Measurements from ENCODE around the gene ROBO1. TPM values are rescaled to one million over a fixed set of nuclear protein-coding genes. Genes with fewer than 3 reads are reported as not detected.

Gene ROBO1
- polyA plus RNA-seq, 1 donor = 16.2 TPM

DNA sequence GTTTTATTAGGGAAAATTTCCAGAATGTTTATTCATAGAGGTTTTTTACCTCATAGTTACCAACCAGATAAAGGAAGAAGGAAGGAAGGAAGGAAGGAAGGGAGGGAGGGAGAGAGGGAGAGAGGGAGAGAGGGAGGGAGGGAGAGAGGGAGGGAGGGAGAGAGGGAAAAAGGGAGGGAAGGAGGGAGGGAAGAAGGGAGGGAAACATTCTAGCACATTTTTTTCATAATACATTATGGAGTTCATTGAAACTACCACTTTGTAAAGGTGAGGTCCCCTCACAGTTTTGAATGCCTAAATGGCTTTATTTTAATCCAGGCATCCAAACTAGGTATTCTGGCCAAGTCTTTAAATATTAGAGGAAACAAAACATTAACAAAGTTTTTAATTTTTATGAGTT, 1049.1 kb downstream of the ROBO1 start:
- Histone ChIP-seq H3K4me1 (ENCODE audit: control insufficient read depth, insufficient read depth, low read length) (no peaks in the 10 kb centered on the region), H3K36me3 (ENCODE audit: control insufficient read depth, insufficient read depth, low read length) (no peaks in the 10 kb centered on the region), H3K4me3 (ENCODE audit: low read length) (no peak overlapping the region), H3K9me3 (ENCODE audit: control insufficient read depth, low read depth, low read length) (no peaks in the 10 kb centered on the region), H3K27me3 (ENCODE audit: control insufficient read depth, insufficient read depth, low read length) (no peaks in the 10 kb centered on the region), H3K27ac (ENCODE audit: low read length) (no peak overlapping the region)
- no peak for DNase-seq

DNA sequence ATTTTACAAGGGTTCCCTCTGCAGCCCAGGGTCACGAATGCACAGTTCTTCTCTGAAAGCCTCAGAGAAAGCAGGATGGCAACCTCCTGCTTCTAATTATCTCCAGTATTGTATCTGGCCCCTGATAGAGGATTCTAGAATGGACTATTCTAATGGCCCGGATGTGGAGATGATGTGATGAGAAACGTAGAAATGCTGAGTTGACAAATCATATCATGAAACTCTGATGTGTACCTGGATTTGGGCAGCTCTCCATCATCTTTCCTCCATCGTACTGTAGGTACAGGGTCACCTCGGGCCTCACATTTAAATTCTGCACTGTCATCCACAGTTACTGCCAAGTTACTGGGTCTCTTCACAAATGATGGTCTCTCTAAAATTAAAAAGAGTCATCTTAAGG, 1050.8 kb downstream of the ROBO1 start:
- Histone ChIP-seq H3K36me3 (ENCODE audit: control insufficient read depth, insufficient read depth, low read length) (no peaks in the 10 kb centered on the region), H3K9me3 (ENCODE audit: control insufficient read depth, low read depth, low read length) (no peaks in the 10 kb centered on the region), H3K4me3 (ENCODE audit: low read length) (no peak overlapping the region), H3K4me1 (ENCODE audit: control insufficient read depth, insufficient read depth, low read length) (no peaks in the 10 kb centered on the region), H3K27ac (ENCODE audit: low read length) (no peak overlapping the region), H3K27me3 (ENCODE audit: control insufficient read depth, insufficient read depth, low read length) (no peaks in the 10 kb centered on the region)
- no CpG with 5 or more reads among the region's 5 CpGs for WGBS (ENCODE audit: insufficient coverage, low lambda C conversion rate)
- DNase-seq = no peak

DNA sequence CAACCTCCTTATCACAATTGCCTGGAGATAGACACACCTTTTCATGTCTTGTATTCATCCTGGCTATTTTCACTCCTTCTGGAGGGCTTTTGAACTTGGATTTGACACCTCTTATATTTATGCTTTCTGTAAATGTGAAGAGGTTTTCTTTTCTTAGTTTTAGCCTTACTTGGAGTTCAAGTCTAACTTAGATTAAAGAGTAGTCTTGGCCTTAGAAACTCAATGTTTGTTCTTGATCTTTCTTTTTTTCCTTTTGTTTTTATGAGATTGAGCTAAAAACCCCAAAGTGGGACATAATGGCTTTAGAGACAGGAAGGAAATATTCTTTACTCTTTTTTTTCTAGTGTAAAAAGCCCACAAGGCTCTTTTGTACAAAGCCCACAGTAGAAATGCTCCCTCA, 1054.9 kb downstream of the ROBO1 start:
- Histone ChIP-seq H3K27ac (ENCODE audit: low read length) (no peak overlapping the region), H3K4me3 (ENCODE audit: low read length) (no peak overlapping the region), H3K4me1 (ENCODE audit: control insufficient read depth, insufficient read depth, low read length) (no peaks in the 10 kb centered on the region), H3K27me3 (ENCODE audit: control insufficient read depth, insufficient read depth, low read length) (no peaks in the 10 kb centered on the region), H3K36me3 (ENCODE audit: control insufficient read depth, insufficient read depth, low read length) (no peaks in the 10 kb centered on the region), H3K9me3 (ENCODE audit: control insufficient read depth, low read depth, low read length) (no peaks in the 10 kb centered on the region)
- no peak for DNase-seq

DNA sequence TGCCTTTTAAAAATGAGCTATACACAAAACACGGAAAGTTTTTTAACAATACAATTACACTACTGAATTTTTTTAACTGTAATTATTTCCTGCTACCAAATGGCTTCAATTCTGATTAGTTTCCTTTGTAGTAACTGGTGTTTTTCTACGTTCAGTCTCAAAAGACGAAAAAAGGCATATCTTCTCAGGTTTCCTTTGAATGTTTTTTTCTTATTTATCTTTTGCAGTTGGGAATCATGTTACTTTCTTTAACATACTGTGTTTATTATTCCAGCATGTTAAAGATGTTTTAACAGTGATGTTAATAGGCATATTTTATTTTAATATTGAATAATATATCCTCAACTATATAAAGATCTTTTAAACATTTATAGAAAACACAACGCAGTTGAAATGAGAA, 1055.5 kb downstream of the ROBO1 start:
- Histone ChIP-seq H3K27me3 (ENCODE audit: control insufficient read depth, insufficient read depth, low read length) (no peaks in the 10 kb centered on the region), H3K4me3 (ENCODE audit: low read length) (no peak overlapping the region), H3K4me1 (ENCODE audit: control insufficient read depth, insufficient read depth, low read length) (no peaks in the 10 kb centered on the region), H3K27ac (ENCODE audit: low read length) (no peak overlapping the region), H3K36me3 (ENCODE audit: control insufficient read depth, insufficient read depth, low read length) (no peaks in the 10 kb centered on the region), H3K9me3 (ENCODE audit: control insufficient read depth, low read depth, low read length) (no peaks in the 10 kb centered on the region)
- WGBS (ENCODE audit: insufficient coverage, low lambda C conversion rate) = 78% methylated on average over 4 of the region's 4 CpGs
- DNase-seq = no peak

DNA sequence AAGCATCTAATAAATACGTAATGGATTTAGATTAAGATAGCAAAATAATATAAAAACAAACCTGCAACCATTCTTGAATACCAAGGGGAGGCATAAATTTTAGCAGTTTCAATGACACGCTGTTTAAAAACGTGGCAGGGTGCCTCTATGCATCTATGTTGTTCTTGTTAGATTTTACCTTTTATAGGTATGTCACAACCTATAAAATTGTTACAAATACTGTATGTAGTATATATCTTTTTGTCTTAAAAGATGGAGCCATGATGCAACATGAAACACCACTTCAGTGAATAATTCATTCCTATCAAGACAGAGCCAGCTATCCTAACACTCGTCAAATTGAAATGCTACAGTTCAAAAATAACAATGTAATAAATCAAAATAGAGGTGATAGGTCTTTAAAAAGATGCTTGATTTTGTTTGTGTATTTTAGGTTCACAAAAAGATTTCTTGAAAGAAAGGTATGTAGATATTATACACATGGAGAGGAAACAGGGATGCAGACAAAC, 1059.2 kb downstream of the ROBO1 start:
- DNase-seq = no peak
- no peaks in the 10 kb centered on the region for H3K4me1 ChIP-seq (ENCODE audit: control insufficient read depth, insufficient read depth, low read length)
- H3K27ac ChIP-seq (ENCODE audit: low read length) = no peak overlapping the region
- H3K4me3 ChIP-seq (ENCODE audit: low read length) = no peak overlapping the region
- no peaks in the 10 kb centered on the region for H3K27me3 ChIP-seq (ENCODE audit: control insufficient read depth, insufficient read depth, low read length)
- 85% methylated on average over 4 of the region's 4 CpGs for WGBS (ENCODE audit: insufficient coverage, low lambda C conversion rate)
- no peaks in the 10 kb centered on the region for H3K36me3 ChIP-seq (ENCODE audit: control insufficient read depth, insufficient read depth, low read length)
- no peaks in the 10 kb centered on the region for H3K9me3 ChIP-seq (ENCODE audit: control insufficient read depth, low read depth, low read length)

DNA sequence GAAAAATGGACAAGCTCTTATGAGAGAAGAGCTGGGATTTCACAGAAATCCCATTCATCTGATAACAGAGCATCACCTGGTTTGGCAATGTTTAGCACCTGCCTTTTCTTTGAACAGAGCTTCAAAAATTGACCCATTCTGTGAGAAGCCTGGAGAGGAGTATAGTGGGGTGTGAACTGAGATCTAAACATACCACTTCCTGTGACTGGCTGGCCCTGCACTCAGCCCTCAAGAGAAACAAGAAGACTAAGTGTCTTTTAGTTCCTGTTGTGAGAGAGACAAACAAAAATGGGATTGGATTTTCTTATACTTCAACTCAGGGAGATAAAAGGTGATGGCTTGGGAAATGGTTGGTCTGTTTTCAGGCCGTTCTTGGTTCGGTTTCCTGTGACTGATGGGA, 1060.2 kb downstream of the ROBO1 start:
- H3K27ac ChIP-seq (ENCODE audit: low read length) = no peak overlapping the region
- 67% methylated on average over 2 of the region's 2 CpGs for WGBS (ENCODE audit: insufficient coverage, low lambda C conversion rate)

DNA sequence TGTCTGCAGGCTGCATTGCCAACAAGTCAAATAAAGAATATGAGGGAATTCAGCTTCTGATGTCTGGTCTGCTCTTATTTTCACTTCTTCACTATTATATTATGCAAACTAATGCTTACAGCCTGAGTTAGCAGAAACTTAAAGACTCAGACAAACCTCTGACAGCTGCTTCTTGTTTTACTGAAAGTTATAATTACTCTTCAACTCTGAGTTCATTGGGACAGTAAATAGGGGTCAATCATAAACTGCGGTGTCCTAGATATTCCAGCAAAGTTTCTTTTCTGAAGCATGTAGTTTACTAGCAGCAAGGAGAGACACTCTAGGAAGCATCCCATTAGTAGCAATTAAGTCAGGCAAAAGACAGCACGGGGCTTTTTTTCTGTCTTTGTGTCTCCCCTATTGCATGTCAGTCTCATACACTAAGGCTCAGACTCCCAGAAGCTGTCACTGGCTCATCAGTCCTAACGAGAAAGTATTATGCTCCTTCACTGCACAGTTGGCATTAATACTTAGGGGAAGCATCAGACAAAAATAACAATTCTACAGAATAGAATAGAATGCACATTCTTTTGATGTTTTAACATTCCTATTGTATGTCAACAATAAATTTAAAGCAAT, 1060.8 kb downstream of the ROBO1 start:
- Histone ChIP-seq H3K36me3 (ENCODE audit: control insufficient read depth, insufficient read depth, low read length) (no peaks in the 10 kb centered on the region), H3K27me3 (ENCODE audit: control insufficient read depth, insufficient read depth, low read length) (no peaks in the 10 kb centered on the region), H3K9me3 (ENCODE audit: control insufficient read depth, low read depth, low read length) (no peaks in the 10 kb centered on the region), H3K4me3 (ENCODE audit: low read length) (no peak overlapping the region), H3K27ac (ENCODE audit: low read length) (no peak overlapping the region), H3K4me1 (ENCODE audit: control insufficient read depth, insufficient read depth, low read length) (no peaks in the 10 kb centered on the region)
- DNase-seq = no peak
- no CpG with 5 or more reads among the region's 3 CpGs for WGBS (ENCODE audit: insufficient coverage, low lambda C conversion rate)

More for the DNA sequence above, 1060.2 kb downstream of the ROBO1 start:
- H3K4me1 ChIP-seq (ENCODE audit: control insufficient read depth, insufficient read depth, low read length) = no peaks in the 10 kb centered on the region
- H3K36me3 ChIP-seq (ENCODE audit: control insufficient read depth, insufficient read depth, low read length) = no peaks in the 10 kb centered on the region
- H3K4me3 ChIP-seq (ENCODE audit: low read length) = no peak overlapping the region
- no peak for DNase-seq
- no peaks in the 10 kb centered on the region for H3K9me3 ChIP-seq (ENCODE audit: control insufficient read depth, low read depth, low read length)
- no peaks in the 10 kb centered on the region for H3K27me3 ChIP-seq (ENCODE audit: control insufficient read depth, insufficient read depth, low read length)

DNA sequence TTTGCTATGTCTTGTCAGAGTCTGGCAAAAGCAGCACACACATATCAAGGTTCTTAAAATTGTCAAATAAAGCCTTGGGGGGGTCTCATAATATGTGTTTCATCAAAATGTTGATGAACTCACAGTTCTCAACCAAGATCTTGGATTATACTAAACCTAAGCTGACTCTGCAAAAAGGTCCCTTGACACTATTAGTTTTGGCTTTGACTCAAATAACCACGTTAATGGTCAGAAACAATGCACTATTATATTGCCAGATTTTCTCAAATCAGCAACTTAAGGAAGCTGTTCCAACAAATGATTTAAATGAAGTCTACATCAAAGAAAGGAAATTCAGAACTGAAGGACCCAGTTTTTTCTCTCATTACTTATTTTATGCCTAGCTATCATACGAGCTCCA, 1063.9 kb downstream of the ROBO1 start:
- no peaks in the 10 kb centered on the region for H3K27me3 ChIP-seq (ENCODE audit: control insufficient read depth, insufficient read depth, low read length)
- H3K36me3 ChIP-seq (ENCODE audit: control insufficient read depth, insufficient read depth, low read length) = no peaks in the 10 kb centered on the region
- H3K9me3 ChIP-seq (ENCODE audit: control insufficient read depth, low read depth, low read length) = no peaks in the 10 kb centered on the region
- no peak for DNase-seq
- H3K4me3 ChIP-seq (ENCODE audit: low read length) = no peak overlapping the region
- no CpG with 5 or more reads among the region's 2 CpGs for whole genome bisulfite sequencing (ENCODE audit: insufficient coverage, low lambda C conversion rate)
- no peak overlapping the region for H3K27ac ChIP-seq (ENCODE audit: low read length)
- H3K4me1 ChIP-seq (ENCODE audit: control insufficient read depth, insufficient read depth, low read length) = no peaks in the 10 kb centered on the region

DNA sequence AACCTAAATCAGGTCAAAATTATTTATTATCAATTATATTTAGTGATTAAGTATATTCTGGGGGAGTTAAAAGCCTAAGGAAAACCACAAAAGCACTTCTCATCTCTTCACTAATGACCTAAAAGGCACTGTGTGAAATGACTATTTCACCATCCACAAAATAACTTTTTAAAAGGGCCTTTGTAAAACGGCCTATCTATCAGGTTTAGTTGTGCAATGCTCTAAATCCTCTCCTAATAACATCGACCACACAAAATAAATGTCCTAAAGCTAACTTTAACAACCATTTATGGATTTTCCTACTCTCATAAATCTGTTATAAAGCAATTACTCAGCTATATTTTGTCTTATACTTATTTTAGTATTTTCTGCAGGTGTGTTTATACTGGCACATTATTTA, 1066.3 kb downstream of the ROBO1 start:
- DNase-seq = no peak
- Histone ChIP-seq H3K27ac (ENCODE audit: low read length) (no peak overlapping the region), H3K4me3 (ENCODE audit: low read length) (no peak overlapping the region), H3K36me3 (ENCODE audit: control insufficient read depth, insufficient read depth, low read length) (no peaks in the 10 kb centered on the region), H3K27me3 (ENCODE audit: control insufficient read depth, insufficient read depth, low read length) (no peaks in the 10 kb centered on the region), H3K4me1 (ENCODE audit: control insufficient read depth, insufficient read depth, low read length) (no peaks in the 10 kb centered on the region), H3K9me3 (ENCODE audit: control insufficient read depth, low read depth, low read length) (no peaks in the 10 kb centered on the region)
- WGBS (ENCODE audit: insufficient coverage, low lambda C conversion rate) = 76% methylated on average over 2 of the region's 2 CpGs

DNA sequence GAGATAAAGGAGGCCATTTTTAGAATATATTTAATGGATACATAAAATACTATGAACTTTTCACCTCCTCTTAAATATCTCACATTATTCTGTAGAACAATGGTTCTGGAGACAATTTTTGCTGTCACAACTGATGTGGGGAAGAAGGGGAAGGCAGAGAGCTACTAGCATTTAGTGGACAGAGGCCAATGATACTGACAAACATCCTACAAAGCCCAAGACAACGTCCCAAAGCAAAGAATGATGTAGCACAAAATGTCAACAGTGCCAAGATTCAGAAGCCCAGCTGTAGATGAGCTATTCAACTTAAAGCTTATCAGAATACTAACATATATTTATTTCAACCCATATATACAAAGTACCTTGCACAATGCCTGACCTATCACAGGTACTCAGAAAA, 1069.4 kb downstream of the ROBO1 start:
- Histone ChIP-seq H3K4me3 (ENCODE audit: low read length) (no peak overlapping the region), H3K36me3 (ENCODE audit: control insufficient read depth, insufficient read depth, low read length) (no peaks in the 10 kb centered on the region), H3K4me1 (ENCODE audit: control insufficient read depth, insufficient read depth, low read length) (no peaks in the 10 kb centered on the region), H3K27ac (ENCODE audit: low read length) (no peak overlapping the region), H3K27me3 (ENCODE audit: control insufficient read depth, insufficient read depth, low read length) (no peaks in the 10 kb centered on the region), H3K9me3 (ENCODE audit: control insufficient read depth, low read depth, low read length) (no peaks in the 10 kb centered on the region)
- DNase-seq = no peak
- no CpG with 5 or more reads among the region's 1 CpG for WGBS (ENCODE audit: insufficient coverage, low lambda C conversion rate)

DNA sequence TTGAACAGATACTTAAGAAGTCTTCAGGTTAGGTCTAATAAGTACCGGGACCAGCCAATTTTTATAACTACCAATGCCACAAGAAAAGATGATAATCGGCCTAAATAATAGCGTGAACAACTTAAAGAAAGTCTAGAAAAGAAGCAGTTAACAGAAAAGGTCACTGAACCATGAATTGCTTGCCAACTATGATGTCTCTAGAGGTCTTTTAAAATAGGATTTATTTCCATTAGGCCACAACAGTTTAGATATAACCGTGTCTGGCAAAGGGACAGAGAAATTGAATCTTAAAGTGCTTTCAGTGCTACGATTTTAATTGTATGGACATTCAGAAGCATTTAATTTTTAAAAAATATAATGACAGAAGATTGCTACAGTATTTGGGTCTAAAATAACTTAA, 1070.4 kb downstream of the ROBO1 start:
- no peak overlapping the region for H3K4me3 ChIP-seq (ENCODE audit: low read length)
- DNase-seq = no peak
- H3K27me3 ChIP-seq (ENCODE audit: control insufficient read depth, insufficient read depth, low read length) = no peaks in the 10 kb centered on the region
- no peaks in the 10 kb centered on the region for H3K9me3 ChIP-seq (ENCODE audit: control insufficient read depth, low read depth, low read length)
- no peak overlapping the region for H3K27ac ChIP-seq (ENCODE audit: low read length)
- no peaks in the 10 kb centered on the region for H3K4me1 ChIP-seq (ENCODE audit: control insufficient read depth, insufficient read depth, low read length)
- 83% methylated on average over 3 of the region's 5 CpGs for WGBS (ENCODE audit: insufficient coverage, low lambda C conversion rate)
- no peaks in the 10 kb centered on the region for H3K36me3 ChIP-seq (ENCODE audit: control insufficient read depth, insufficient read depth, low read length)
